ENCODE results near the gene OR5M3. TPM values are rescaled to one million over a fixed set of nuclear protein-coding genes. Genes with fewer than 3 reads are reported as not detected.

The OR5M3 gene
- total RNA-seq, 2 experiments from 2014 or later, result not detected

Other genes starting within 250 kb of the OR5M3 start
- not detected for gene OR5T2, start 239.1 kb downstream of the OR5M3 start, total RNA-seq
- not detected for gene OR5T3, start 221.1 kb downstream of the OR5M3 start, total RNA-seq
- not detected for gene OR5T1, start 199.2 kb downstream of the OR5M3 start, total RNA-seq
- gene OR8H1, start 181.1 kb downstream of the OR5M3 start, total RNA-seq, result not detected
- not detected for gene OR8K3, start 158.2 kb downstream of the OR5M3 start, total RNA-seq
- gene OR8K1, start 127.3 kb downstream of the OR5M3 start, total RNA-seq, result not detected
- not detected for gene OR8J1, start 119.1 kb downstream of the OR5M3 start, total RNA-seq
- gene OR8U1, start 97.7 kb downstream of the OR5M3 start, total RNA-seq, result not detected
- gene OR5AL1, start 60.7 kb downstream of the OR5M3 start, total RNA-seq, result not detected
- gene OR5M8, start 18.0 kb upstream of the OR5M3 start, total RNA-seq, result not detected
- gene OR5M11, start 69.9 kb upstream of the OR5M3 start, total RNA-seq, result not detected
- gene OR5M10, start 104.4 kb upstream of the OR5M3 start, total RNA-seq, result not detected
- gene OR5M1, start 141.5 kb upstream of the OR5M3 start, total RNA-seq, result not detected
- gene OR5AP2, start 169.1 kb upstream of the OR5M3 start, total RNA-seq, result not detected
- gene OR5AR1, start 190.3 kb upstream of the OR5M3 start, total RNA-seq, result not detected
- not detected for gene OR9G1, start 225.7 kb upstream of the OR5M3 start, total RNA-seq